Epithelial cell of proximal tubule (primary cell): ENCODE measurements around the gene TRIM14. TPM values are rescaled to one million over a fixed set of nuclear protein-coding genes. Genes with fewer than 3 reads are reported as not detected.
A peak's percentile ranks its signal among the peaks of the same experiment; 100 is the strongest.

Source experiments
- DNase-seq: peaks from one replicate; pipeline ENCODE4 v3.0.0-alpha.2; 2011; ENCODE audit warnings: low read depth
- H3K4me3 ChIP-seq: 2 replicates; pipeline ENCODE4 v1.5.1; 2011; ENCODE audit warnings: low read depth, mild to moderate bottlenecking, low read length
- total RNA-seq: library from RNA; depleted of rRNA; stranded (reverse); fragments of >200 nt; gene quantifications from 2 replicates; pipeline ENCODE4 v1.2.3, GENCODE V29; 2015
- TF ChIP-seq, protein P1 (sequence below): conservative IDR thresholded peaks from 2 replicates; pipeline ENCODE4 v1.5.1; 2012; ENCODE audit warnings: low read depth, mild to moderate bottlenecking, low read length

TRIM14 gene, protein sequence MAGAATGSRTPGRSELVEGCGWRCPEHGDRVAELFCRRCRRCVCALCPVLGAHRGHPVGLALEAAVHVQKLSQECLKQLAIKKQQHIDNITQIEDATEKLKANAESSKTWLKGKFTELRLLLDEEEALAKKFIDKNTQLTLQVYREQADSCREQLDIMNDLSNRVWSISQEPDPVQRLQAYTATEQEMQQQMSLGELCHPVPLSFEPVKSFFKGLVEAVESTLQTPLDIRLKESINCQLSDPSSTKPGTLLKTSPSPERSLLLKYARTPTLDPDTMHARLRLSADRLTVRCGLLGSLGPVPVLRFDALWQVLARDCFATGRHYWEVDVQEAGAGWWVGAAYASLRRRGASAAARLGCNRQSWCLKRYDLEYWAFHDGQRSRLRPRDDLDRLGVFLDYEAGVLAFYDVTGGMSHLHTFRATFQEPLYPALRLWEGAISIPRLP
- total RNA-seq: 8.1 and 9.5 TPM in 2 replicates

DNA sequence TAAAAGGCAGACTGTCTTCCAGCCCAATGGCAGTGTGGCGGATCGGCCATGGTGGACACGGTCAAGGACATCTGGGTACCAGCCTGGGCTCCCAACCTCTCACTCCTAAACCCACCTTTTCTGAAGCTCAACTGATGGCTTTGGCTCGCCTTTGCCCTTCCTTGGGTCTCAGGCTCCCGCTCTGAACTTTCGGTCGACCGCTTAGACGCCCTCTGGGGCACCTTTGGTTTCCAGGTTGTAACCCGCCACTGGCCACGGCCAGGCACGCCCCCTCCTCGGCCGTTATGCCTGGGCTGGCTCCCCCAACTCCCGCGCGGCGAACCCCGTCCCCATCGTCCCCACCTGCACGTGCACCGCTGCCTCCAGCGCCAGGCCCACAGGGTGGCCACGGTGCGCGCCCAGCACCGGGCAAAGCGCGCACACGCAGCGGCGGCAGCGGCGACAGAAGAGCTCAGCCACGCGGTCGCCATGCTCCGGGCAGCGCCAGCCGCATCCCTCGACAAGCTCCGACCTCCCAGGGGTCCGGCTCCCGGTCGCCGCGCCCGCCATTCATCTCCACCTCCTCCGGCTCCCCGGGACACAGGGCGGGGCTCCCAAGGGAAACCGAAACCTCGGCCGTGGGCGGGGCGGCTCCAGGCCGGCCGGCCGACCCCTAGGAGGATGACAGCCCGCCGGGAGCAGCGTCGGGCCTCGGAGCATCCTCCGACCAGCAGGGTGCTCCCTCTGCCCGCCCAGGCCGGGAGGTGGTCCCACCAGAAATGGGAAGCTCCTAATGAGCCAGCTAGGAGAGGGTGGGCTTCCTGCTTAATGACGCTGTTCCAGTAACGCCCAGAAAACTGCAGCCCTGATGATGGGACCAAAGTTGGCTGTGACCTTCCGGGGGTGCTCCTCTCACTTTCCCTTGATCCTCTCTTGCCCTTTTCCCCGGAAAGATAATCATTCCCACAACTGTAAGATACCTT is at the start of gene TRIM14:
TSS of gene TRIM14 (minus strand) at position 583 of the 962 bp plus-strand sequence. CDS start at position 549, 34 bp downstream.
- DNase-seq: no peak
- TF ChIP-seq, protein P1, sequence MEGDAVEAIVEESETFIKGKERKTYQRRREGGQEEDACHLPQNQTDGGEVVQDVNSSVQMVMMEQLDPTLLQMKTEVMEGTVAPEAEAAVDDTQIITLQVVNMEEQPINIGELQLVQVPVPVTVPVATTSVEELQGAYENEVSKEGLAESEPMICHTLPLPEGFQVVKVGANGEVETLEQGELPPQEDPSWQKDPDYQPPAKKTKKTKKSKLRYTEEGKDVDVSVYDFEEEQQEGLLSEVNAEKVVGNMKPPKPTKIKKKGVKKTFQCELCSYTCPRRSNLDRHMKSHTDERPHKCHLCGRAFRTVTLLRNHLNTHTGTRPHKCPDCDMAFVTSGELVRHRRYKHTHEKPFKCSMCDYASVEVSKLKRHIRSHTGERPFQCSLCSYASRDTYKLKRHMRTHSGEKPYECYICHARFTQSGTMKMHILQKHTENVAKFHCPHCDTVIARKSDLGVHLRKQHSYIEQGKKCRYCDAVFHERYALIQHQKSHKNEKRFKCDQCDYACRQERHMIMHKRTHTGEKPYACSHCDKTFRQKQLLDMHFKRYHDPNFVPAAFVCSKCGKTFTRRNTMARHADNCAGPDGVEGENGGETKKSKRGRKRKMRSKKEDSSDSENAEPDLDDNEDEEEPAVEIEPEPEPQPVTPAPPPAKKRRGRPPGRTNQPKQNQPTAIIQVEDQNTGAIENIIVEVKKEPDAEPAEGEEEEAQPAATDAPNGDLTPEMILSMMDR: no peak
- H3K4me3 ChIP-seq: peak within 1 kb of the TSS; percentile 72

DNA sequence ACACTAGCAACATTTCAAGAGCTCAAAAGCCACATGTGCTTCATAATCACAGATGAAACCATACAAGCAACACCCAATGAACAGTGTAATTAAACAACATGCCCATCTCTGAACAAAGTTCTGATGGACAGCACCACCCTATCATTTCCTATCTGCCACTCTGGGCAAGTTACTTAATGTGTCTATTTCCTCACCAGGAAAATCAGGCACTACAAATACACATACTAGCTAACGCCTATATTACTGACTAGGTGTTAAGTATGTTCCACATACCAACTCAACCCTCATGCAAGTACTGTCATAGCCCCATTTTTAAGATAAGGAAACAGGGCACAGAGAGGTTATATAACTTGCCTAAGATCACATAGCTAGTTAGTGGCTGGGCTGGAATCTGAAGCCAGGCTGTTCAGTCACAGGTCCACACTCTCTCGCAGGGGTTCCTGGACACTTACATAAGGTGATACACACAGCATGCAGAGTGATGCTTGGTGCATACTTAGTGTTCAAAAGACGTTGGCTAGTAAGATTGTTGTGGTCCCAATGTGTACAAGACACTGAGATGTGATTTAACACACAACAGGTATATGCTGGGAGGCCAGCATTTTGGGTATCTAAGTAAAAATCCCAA is 49.2 kb upstream of the TRIM14 start:
- H3K4me3 ChIP-seq: no peak overlapping the region
- TF ChIP-seq, protein P1: no peak
- no peak for DNase-seq

DNA sequence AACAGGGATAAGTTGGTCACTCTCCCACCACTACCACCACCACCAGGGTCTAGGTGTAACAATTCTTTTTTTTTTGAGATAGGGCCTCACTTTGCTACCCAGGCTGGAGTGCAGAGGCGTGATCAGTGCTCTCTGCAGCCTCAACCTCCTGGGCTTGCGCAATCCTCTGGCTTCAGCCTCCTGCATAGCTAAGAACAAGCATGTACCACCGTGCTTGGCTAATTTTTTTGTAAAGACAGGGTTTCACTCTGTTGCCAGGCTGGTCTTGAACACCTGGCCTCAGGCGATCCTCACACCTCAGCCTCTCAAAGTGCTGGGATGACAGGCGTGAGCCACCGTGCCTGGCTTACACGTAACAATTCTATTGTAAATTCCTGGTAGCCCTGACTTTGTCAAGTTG is 45.9 kb upstream of the TRIM14 start:
- H3K4me3 ChIP-seq: no peak overlapping the region
- no peak for DNase-seq
- TF ChIP-seq, protein P1: no peak

DNA sequence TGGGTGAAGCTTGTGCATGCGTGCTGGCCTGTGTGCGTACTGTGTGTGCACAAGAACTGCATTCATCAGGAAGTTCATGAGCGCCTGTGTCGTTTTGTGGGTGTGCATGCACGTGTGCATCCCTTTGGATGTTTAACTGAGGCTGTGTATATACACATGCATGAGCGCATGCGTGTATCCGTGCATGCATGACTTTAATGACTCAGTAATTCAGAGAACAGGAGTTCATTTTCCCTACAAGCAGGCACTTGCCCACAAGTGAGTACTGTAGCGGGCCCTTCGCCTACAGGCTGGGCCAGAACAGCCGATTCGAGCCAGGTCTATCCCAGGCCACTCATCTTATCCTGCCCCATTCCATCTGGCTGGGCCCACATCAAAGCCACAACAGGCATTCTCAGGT is 43.6 kb upstream of the TRIM14 start:
- TF ChIP-seq, protein P1: no peak
- no peak for DNase-seq
- no peak overlapping the region for H3K4me3 ChIP-seq

DNA sequence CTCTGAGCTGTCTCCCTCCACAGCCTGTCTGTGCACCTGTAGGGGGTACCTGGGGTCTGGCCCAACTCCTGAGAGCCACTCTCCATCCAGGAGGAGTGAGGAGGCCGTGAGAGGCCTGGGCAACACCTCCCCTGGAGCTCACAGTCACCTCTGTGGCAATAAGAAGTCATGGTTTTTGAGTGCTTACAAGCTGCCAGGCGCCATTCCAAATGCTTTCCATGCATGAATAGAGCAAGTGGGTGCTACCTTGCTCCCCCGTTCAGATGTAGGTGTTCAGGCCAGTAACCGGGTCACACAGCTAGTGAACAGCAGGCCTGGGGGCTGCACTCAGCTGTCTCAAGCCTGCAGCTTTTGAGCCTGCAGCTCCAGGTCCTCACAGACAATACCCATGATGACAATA is 42.8 kb upstream of the TRIM14 start:
- DNase-seq: no peak
- TF ChIP-seq, protein P1: no peak
- no peak overlapping the region for H3K4me3 ChIP-seq

DNA sequence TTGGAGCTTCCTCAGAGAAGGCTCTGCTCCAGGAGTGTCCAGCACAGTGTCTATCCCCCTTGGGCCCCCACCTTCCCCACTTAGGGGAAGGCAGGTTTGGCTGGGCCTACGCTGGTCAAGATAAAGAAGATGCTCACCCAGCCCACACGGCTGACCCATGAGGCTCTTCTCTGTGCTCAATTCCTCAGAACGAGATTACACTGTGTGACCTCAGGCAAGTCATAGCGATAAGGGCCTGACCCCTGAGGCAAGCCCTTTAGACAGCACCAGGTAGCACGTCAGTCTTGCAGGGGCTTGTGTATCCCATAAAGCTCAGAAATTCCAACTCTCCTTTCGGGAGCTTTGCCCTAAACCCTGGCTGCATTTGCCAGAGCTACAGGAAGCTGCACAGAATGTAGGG is 40.8 kb upstream of the TRIM14 start:
- H3K4me3 ChIP-seq: no peak overlapping the region
- no peak for DNase-seq
- TF ChIP-seq, protein P1: no peak
